Transverse colon (tissue), 4 donors: ENCODE results near the gene PDZD7. TPM values are rescaled to one million over a fixed set of nuclear protein-coding genes. Genes with fewer than 3 reads are reported as not detected.

Experiments used
- DNase-seq: peaks from one replicate; pipeline ENCODE4 v3.0.0-alpha.2; 2019
- H3K27ac ChIP-seq, 4 donors: fragments of 200-600 bp; sonication (generic); 2 replicates each; pipeline ENCODE4 v1.5.1; 2016 to 2018; ENCODE audit warnings: inconsistent platforms in 4 of 4
- H3K27me3 ChIP-seq: fragments of 200-600 bp; sonication (generic); 2 replicates; pipeline ENCODE4 v1.5.1; 2017; ENCODE audit warnings: inconsistent platforms
- H3K36me3 ChIP-seq, 4 donors: fragments of 200-600 bp; sonication (generic); 2 replicates each; pipeline ENCODE4 v1.5.1; 2017 to 2019; ENCODE audit warnings: inconsistent platforms in 4 of 4
- H3K4me1 ChIP-seq, 4 donors: fragments of 200-600 bp; sonication (generic); 2 replicates each; pipeline ENCODE4 v1.5.1; 2017 to 2020; ENCODE audit warnings: inconsistent platforms in 4 of 4
- H3K4me3 ChIP-seq, 4 donors: fragments of 200-600 bp; sonication (generic); 1 replicate in 1 of 4; 2 replicates in 3 of 4; pipeline versions ENCODE4 v1.5.1 to v1.6.1; 2017 to 2019; ENCODE audit warnings: inconsistent platforms in 4 of 4
- H3K9me3 ChIP-seq, 2 donors: fragments of 200-600 bp; sonication (generic); 2 replicates each; pipeline ENCODE4 v1.5.1; 2017 to 2019; ENCODE audit warnings: inconsistent platforms in 2 of 2
- EP300 ChIP-seq: sonication (generic); formaldehyde crosslinking; IDR thresholded peaks from one replicate; pipeline ENCODE4 v1.6.1; 2017; ENCODE audit warnings: antibody characterized with exemption, low read depth
- POLR2A ChIP-seq: fragments of 450-650 bp; IDR thresholded peaks from one replicate; pipeline ENCODE4 v1.6.1; 2016; ENCODE audit warnings: antibody characterized with exemption, mild to moderate bottlenecking, moderate library complexity
- POLR2AphosphoS5 ChIP-seq, 3 donors: sonication (generic); formaldehyde crosslinking; IDR thresholded peaks; one replicate each; pipeline ENCODE4 v1.6.1; 2016; ENCODE audit warnings: antibody characterized with exemption in 3 of 3
- WGBS, 2 donors: methylation state at CpG; one replicate each; pipeline ENCODE4 v1.1.5; 2018; ENCODE audit warnings: low coverage in 1 of 2; 5-methylcytosine and 5-hydroxymethylcytosine counted together
- in situ Hi-C, 4 donors: fragments of 200-750 bp; cut with MboI; loops; one replicate each; pipeline versions ENCODE4 v1.15.0 to v1.15.1; 2017; ENCODE audit warnings: low sequenced_read_pairs in 3 of 4, low pct_ligation_motif_present in 1 of 4, low pct_unique_long_range_greater_than_20kb in 1 of 4
- intact Hi-C: fragments of 100-400 bp; cut with DNase I; formaldehyde crosslinking; loops from one replicate; pipeline ENCODE4 v1.15.1; 2023; ENCODE audit warnings: low total_unique reads
- total RNA-seq, 4 donors: library from RNA; depleted of rRNA; stranded (reverse); fragments of >200 nt; gene quantifications; one replicate each; pipeline ENCODE4 v1.1.0, GENCODE V29; 2016
- TF ChIP-seq, protein P1 (sequence below), 5 experiments: fragments of 200-600 bp in 3 of 5; fragments of 450-650 bp in 2 of 5; sonication (generic) in 3 of 5; IDR thresholded peaks; 1 replicate in 2 of 5; 2 replicates in 3 of 5; pipeline ENCODE4 v1.5.1; 2016 to 2017; ENCODE audit warnings: antibody characterized with exemption in 5 of 5, inconsistent platforms in 3 of 5, mild to moderate bottlenecking in 2 of 5, moderate library complexity in 1 of 5

Gene PDZD7
- total RNA-seq, 4 donors from 2014 or later, result 0.27 to 2.0 (median 0.64) TPM; not detected in 1

DNA sequence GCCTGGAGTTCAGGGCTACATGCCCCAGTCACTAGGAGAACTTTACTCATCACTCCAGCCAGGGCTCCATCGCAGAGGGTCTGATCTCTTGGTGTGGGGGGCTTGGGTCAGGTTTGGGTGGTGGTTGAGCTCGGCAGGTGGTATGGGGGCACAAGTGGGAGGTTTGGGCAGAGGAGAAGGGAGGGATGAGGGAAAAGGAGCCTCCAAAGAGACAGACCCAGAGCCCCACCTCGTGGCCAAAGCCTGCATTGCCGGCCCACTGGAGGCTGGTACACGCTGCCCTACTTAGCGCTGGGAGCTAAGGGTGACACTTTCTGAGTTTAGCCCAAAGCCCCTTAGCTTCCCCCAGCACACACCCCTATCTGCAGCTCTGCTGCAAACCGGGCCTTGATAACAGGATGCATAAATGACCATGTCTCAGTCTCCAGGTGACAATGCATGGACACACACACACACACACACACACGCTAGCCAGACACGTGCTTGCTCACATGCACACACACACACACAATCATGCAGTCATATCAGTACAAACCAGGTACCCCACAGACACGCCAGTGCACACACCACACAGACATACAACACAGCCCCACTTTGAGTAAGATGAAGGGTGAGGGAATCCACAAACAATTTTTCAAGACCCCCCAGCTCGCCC is 16.6 kb downstream of the PDZD7 start:
- TF ChIP-seq EP300, result no peak
- TF ChIP-seq, protein P1, sequence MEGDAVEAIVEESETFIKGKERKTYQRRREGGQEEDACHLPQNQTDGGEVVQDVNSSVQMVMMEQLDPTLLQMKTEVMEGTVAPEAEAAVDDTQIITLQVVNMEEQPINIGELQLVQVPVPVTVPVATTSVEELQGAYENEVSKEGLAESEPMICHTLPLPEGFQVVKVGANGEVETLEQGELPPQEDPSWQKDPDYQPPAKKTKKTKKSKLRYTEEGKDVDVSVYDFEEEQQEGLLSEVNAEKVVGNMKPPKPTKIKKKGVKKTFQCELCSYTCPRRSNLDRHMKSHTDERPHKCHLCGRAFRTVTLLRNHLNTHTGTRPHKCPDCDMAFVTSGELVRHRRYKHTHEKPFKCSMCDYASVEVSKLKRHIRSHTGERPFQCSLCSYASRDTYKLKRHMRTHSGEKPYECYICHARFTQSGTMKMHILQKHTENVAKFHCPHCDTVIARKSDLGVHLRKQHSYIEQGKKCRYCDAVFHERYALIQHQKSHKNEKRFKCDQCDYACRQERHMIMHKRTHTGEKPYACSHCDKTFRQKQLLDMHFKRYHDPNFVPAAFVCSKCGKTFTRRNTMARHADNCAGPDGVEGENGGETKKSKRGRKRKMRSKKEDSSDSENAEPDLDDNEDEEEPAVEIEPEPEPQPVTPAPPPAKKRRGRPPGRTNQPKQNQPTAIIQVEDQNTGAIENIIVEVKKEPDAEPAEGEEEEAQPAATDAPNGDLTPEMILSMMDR (IDR thresholded peaks at IDR 0.05), result peak; percentile 88 to 95 (median 93)
- in situ Hi-C loops (no loop called here), intact Hi-C loops (loop anchor here (1.0 to 10.0 kb wide), 2 partner anchors 21 to 50 kb away; partner anchors contain the start of gene SEMA4G)
- Histone ChIP-seq H3K4me1 (peaks cover 0 to 28% (median 17%) of the 10 kb centered on the region in 4 donors), H3K27ac (no peak overlapping the region), H3K36me3 (no peaks in the 10 kb centered on the region), H3K4me3 (no peak overlapping the region), H3K27me3 (peaks cover 27% of the 10 kb centered on the region), H3K9me3 (no peaks in the 10 kb centered on the region)
- peak; percentile 90 for DNase-seq
- WGBS, 2 donors, result 24% methylated on average over 11 of the region's 11 CpGs; no CpG with 5 or more reads in 1 of the 2 donors

DNA sequence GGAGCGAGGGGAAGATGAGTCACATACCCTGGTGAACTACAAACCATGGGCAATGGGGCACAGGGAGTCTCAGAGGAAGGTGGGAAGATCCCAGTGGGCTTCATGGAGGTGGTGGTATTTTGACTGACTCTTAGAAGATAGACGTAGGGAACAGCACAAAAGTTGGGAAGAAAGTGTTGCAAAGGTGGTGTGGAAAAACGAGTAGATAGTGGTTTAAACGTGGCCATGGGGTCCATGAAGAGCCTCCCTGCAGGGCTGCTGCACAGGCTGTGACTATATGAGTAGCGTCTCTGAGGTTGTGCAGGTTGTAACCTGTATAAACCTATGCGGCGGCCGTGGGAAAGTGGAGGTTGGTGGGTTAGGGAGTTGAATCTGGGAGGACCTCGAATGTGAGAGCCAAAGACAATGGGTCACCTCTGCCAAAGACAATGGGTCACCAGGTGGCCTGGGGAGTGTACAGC is 17.5 kb downstream of the PDZD7 start:
- Histone ChIP-seq H3K4me3 (no peak overlapping the region), H3K27ac (peak overlapping the region in 3 of 4 donors; percentile 32 to 54 (median 32))

DNA sequence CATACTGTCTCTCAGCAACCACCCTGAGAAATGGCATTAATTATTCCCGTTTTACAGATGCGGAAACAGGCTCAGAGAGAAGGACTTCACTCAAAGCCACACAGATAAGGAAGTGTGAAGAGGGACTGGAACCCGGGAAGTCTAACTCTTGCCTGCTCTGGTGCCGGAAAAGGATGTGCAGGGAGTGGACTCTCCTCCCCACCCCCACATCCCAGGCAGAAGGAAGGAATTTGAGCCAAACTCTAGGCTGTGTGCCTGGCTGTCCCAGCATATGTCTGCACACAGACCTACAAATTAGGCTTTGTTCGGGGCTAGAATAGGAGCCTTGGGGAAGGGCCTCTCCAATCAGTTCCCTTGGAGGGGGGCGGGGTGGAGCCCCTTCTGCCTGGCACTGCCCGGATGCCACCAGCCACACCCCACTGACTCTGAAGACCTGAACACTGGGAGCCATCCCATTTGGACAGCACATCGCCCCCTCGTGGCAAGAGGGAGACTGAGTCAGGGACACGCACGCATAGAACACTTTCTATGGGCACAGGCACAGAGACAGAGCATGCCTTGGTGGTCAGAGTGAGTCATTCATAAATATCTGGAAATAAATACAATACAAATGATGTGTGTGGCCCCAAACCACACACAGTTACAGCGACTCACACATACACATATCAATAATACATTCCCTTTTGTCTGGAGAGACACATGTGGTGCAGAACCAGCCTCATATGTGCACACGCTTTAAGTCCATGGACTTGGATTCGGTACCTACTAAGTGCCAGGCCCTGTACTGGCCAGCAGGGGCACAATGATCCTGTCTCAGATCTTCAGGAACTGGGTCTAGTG is 18.2 kb downstream of the PDZD7 start:
- intact Hi-C loops, result loop anchor here (10.0 kb wide), 1 partner anchor 48 kb away; the partner anchor contains the start of gene SEMA4G
- WGBS, 2 donors, result 0 to 14% methylated on average over 1 to 13 of the region's 14 CpGs
- in situ Hi-C loops, result no loop called here
- DNase-seq, result peak; percentile 92
- H3K4me3 ChIP-seq, result no peak overlapping the region
- peaks cover 0 to 29% (median 17%) of the 10 kb centered on the region in 4 donors for H3K4me1 ChIP-seq
- no peaks in the 10 kb centered on the region for H3K9me3 ChIP-seq
- H3K27ac ChIP-seq, result peak overlapping the region in 3 of 4 donors; percentile 32 to 54 (median 33)
- TF ChIP-seq, protein P1 (IDR thresholded peaks at IDR 0.05), result peak; percentile 80 to 97 (median 84)
- TF ChIP-seq EP300 (no peak), POLR2A (no peak), POLR2AphosphoS5 (IDR thresholded peaks at IDR 0.05) (no peak)
- H3K27me3 ChIP-seq, result peaks cover 16% of the 10 kb centered on the region
- H3K36me3 ChIP-seq, result no peaks in the 10 kb centered on the region

More for the DNA sequence above, 17.5 kb downstream of the PDZD7 start:
- DNase-seq, result no peak
- TF ChIP-seq POLR2AphosphoS5 (IDR thresholded peaks at IDR 0.05), result no peak
- TF ChIP-seq POLR2A, result no peak
- TF ChIP-seq EP300, result no peak
- TF ChIP-seq, protein P1 (IDR thresholded peaks at IDR 0.05), result no peak
- Histone ChIP-seq H3K9me3 (no peaks in the 10 kb centered on the region), H3K36me3 (no peaks in the 10 kb centered on the region), H3K4me1 (peaks cover 0 to 23% (median 14%) of the 10 kb centered on the region in 4 donors), H3K27me3 (peaks cover 22% of the 10 kb centered on the region)
- intact Hi-C loops (loop anchor here (10.0 kb wide), 1 partner anchor 49 kb away; the partner anchor contains the start of gene SEMA4G), in situ Hi-C loops (no loop called here)
- WGBS, 2 donors, result 43 to 67% methylated on average over 7 to 9 of the region's 9 CpGs
